Measurements from ENCODE around the gene MEG3.

MEG3 gene

DNA sequence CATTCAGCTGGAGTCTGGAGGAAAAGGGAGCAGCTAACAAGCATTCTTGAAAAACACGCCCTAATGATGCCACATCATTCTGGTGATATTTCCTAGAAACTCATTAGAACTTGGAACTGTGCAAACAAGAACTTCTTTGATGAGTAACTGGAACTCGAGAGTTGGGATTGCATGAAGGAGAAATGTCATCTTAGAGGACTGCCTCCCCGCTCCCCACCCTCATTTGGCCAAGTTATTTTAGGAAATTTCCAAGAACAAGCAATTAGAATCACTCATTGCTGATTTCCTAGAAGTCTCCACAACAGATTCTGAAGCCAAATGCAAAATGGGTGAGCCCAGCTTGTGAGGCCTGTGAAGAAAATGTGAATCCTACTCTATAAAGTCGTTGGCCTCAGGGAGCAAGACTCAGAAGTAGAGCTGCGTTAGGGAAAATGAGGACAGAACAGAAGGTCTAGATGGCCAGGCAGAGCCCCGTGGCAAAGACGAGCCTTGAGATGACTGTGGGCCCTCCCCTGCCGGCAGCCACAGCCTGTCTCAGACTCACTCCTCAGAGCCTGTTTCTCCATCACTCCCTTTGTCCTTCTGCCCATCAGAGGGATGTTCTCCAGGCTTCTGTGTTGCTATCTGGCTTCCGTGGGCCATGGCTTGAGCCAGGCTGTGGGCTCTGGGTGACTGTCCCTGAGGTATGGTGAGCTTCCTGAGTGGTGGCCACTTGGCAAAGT lies 39.2 kb downstream of the MEG3 start:
- peak; percentile 42 for DNase-seq (ENCODE audit: low spot score)

- no peak for DNase-seq (ENCODE audit: low spot score)
Observed at GRCh38 chr14:100865682-100866591, 40.0 kb downstream of the MEG3 start.

DNA sequence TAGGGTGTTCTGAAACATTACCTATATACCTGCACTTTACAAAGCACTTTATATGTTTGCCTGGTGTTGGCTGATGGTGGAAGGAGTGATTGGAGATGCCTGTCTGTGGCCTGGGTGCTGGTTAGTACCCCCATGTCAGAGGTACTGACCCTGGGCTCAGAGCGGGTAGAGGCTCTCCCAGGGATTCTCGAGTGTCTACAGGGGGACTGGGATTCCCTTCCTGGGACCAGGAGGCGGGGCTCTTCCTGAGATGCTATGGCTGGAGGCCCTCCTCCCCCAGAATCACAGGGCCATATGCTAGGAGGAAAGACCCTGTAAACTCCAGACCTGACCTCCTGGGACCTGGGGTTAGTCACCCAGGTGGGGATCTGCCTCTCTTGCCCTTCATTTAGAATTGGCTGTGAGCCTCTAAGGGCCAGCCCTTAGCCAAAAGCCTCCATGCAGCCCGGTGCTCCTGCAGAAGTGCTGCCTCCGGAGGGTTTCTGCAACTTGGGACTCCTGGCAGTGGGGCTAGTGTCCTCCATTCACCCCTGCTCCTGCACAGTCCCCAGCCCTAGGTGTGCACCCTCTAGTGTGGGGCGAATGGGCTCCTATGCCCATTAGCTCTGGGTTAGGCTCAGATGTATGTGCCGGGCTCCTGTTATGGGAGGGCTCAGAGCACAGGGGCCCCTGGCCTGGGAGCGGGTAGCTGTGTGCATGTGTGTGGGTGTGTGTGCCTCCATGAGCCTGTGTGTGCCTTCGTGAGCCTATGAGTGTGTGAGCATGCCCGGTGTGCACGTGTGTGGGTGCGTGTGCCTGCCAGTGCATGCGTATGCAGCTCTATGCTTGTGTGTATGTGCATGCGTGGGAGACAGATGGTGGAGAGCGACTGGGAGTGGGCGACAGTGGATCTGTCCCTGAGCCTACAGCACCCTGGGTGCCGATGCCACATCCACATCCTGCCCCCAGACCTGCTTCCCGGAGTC lies 41.0 kb downstream of the MEG3 start:
- no peak for DNase-seq (ENCODE audit: low spot score)

DNA sequence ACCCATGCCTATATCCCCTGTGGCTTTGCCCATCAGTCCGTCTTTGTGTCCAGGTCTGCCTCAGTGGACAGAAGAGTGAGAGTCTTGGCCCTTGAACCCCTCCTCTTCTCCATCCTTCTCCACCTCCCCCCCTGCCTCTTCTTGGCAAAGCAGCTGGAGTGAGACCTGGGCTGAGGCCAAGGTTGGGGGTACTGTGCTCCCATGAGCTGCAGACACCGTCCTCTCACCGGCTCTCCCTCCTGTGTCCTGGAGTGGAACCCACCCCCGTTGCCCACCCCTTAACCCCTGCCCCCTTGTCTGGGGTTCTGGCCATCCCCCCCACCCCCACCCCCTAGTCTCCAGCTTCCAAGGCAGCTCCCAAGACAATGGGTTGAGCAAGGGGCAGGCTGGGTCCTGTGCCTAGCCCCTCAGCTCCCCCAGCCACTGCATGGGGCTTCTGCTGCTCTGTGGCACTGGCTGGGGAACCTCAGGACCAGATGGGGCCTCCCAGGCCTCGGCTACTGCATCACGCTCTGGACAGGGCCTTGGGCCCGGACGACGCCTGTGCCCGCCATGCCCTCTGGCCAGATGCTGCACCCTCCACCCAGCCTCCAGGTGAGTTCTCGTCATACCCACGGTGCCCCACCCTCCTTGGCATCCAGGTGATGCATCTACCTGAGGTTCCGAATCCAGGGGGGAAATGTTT lies 41.9 kb downstream of the MEG3 start:
- DNase-seq (ENCODE audit: low spot score), result no peak

GRCh38 chr14:100868621-100869370 lies 42.9 kb downstream of the MEG3 start:
- no peak for DNase-seq (ENCODE audit: low spot score)

DNA sequence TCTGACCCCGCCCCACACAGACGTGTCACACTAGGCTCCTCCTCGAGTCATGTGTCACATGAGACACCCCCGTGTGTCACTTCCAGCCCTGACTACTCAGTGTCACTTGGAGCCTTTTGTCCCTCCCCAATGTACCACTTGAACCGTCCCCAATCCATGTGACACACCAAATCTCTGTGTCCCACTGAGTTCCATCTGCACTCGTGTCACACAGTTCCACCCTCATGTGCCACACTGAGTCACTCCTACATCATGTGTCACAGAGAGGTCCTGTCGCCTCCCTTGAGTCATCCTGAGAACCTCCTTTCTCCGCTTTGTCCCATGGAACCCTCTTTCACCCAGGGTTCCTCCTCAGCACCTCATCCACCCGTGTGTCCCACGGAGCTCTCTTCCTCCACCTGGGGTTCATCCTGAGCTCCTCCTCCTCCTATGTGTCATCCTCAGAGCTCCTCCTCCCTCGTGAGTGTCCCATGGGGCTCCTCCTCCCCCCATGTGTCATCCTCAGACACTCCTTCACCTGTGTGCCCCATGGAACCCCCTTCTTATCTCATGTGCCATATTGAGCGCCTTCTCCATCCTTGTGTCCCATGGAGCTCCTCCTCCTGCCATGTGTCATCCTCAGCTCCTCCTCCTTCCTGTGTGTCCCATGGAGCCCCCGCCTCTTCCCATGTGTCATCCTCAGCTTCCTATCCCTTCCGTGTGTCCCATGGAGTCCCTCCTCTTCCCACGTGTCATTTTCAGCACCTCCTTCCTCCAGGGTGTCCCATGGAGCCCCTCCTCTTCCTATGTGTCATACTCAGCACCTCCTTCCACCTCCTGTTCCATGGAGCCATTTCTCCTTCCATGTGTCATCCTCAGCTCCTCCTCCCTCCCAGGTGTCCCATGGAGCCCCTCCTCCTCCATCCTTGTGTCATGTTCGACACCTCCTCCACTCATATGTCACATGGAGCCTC lies 45.6 kb downstream of the MEG3 start:
- peak; percentile 38 for DNase-seq (ENCODE audit: low spot score)

GRCh38 chr14:100872259-100873095 lies 46.6 kb downstream of the MEG3 start:
- DNase-seq (ENCODE audit: low spot score), result peak; percentile 36

GRCh38 chr14:100873096-100873482 lies 47.2 kb downstream of the MEG3 start:
- DNase-seq (ENCODE audit: low spot score), result peak; percentile 30

DNA sequence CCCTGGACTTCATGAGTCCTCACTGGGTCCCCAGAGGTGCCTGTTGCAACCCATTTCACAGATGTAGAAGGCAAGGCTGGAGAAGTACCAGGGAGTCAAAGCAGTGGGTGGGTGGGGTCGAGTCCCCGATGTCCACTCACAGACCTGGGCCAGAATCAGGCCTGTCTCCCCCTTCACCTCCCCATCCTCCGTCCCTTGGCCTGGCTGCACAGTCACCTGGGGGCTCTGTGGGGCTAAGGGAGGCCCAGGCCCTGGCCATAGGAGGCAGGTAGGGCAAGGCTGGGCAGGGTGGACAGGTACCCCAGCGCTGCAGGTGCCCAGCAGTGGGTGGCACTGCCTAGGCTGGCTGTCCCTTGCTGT lies 48.1 kb downstream of the MEG3 start:
- no peak for DNase-seq (ENCODE audit: low spot score)

DNA sequence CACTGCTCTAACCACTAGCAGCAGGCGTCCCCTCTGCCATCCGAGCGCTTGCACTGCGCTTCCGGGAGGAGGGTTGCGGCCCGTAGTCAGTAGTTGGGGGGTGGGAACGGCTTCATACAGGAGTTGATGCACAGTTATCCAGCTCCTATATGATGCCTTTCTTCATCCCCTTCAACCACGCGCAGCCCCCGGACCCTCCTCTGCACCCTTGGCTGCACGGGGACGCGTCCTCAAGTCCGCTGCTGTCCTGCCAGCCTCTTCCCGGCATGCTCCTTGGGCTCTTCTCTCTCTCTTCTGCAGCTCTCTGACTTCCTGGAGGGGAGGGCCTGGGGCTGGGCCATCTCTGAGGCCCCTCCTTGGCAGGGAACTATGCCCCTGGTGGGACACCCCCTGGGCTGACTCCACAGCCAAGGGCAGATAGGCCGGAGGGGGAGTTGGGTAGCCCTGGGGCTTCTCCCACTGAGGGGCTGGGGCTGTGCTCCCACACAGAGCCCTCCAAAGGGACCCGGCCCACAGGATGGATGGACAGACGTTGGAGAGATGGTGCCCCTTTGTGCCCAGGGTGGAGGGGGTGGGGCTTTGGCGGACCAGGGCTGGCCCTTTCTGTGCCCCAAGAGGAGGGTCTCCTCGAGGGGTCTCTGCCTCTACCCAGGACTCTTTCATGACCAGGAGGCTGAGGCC lies 48.6 kb downstream of the MEG3 start:
- no peak for DNase-seq (ENCODE audit: low spot score)

DNA sequence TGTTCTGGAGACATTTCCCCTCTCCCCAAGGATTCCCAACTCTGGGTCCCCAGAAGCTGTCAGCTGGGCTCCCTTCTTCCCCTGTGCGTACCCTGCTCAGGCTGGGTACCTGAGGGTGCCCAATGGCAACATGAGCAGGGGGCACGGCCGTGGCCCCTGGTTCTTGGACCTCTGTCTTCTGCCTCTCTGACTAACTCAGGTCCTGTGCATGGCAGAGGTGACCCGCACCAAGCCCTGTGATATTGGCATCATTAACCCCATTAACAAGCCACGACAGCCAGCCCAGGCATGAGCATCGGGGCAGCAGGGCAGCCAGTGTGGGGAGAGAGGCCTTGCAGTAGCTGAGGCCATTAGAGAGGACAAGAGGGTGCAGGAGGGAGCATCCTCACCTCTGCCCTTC lies 49.2 kb downstream of the MEG3 start:
- no peak for DNase-seq (ENCODE audit: low spot score)

- DNase-seq (ENCODE audit: low spot score), result no peak
Observed at GRCh38 chr14:100875861-100876590, 50.1 kb downstream of the MEG3 start.

DNA sequence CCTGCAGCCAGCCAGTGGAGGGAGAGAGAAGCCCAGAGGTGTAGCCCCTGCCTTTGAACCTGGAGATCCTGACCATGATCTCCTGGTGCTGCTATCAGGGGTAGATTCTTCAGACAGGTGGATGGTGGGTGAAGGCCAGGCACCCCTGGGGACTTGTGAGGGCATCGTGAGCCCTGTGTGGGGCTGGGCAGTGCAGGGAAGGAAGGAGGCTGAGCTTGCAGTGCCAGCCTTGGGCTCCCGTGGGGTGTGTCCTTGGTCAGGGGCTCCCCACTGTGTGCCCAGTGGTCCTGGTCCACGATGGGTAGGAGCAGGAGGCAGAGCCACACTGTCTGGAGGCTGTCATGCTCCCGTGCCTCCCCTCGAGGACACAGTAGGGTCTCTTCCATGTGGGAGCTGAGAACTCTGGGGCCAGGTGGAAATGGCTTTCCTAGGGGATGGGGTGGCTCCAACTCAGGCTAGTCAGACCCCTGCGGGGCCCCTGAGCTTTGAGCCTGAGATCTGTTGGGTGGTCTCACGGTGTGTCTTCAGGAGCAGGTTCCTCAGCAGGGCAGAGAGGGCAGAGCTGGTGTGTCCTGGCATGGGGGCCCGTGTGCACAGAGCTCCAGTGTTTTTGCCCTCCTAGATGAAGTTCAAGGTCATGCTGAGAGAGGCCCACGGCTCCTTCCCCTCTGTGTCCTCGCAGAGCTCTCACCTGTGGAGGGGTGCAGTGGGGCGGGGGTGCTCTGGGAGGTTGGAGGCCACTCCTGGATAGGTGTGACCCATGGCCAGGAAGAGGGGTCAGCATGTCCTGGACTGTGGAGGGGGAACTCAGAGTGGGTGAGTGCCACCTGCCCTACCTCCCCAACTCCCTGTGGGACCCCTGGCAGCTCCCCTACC lies 52.6 kb downstream of the MEG3 start:
- no peak for DNase-seq (ENCODE audit: low spot score)

DNA sequence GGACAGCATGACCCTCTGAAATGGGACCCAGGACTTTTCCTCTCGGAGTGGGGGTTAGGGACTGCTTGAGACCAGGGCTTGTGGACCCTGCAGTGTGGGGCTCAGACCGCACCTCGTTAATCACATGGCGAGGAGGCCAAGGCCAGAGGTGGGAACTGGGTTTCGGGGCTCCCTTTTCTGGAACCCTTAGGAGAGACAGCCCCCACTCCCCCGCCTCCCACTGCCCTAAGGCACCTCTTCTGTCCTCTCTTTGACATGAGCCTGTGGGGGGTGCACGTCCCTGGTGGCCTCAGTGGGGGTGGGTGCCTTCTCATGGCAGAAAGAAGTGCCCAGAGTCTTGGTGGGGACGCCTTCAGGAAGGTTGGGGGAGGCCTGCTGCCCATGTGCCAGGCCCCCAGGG lies 53.3 kb downstream of the MEG3 start:
- DNase-seq (ENCODE audit: low spot score), result no peak

GRCh38 chr14:100879782-100880181 lies 53.9 kb downstream of the MEG3 start:
- no peak for DNase-seq (ENCODE audit: low spot score)

- DNase-seq (ENCODE audit: low spot score), result no peak
Observed at GRCh38 chr14:100880271-100881101, 54.6 kb downstream of the MEG3 start.
